DMS114 treated with DMSO at 0.1 percent for 48 hours (cell line): ENCODE measurements around the gene STAM.

Experiments
- DNase-seq: peaks from one replicate; lab custom pipeline; 2025; ENCODE audit not compliant: unreplicated experiment; lab: John Stamatoyannopoulos, UW

STAM gene

GRCh38 chr10:17758200-17758599, 114.2 kb downstream of the STAM start:
- no peak for DNase-seq

GRCh38 chr10:17758896-17759295, 114.9 kb downstream of the STAM start:
- DNase-seq, result no peak

DNA sequence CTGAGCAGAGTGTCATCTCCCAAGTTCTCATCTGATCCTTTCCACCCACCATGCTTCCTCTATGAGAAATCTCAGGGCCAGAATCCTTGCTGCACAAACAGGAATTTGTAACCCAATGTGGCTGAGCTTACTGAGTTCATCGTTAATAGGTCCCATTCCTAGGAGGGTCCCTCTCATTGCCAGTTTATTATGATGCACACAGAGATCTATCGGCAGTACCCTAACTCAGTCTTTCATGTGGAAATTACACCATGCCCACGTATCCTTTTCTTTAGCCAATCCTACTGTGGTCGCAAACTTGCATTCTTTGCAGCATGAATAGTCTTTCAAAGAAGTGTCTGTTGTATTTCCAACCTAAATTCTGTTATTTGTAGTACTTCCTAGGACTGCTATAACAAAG, 120.2 kb downstream of the STAM start:
- DNase-seq, result no peak

DNA sequence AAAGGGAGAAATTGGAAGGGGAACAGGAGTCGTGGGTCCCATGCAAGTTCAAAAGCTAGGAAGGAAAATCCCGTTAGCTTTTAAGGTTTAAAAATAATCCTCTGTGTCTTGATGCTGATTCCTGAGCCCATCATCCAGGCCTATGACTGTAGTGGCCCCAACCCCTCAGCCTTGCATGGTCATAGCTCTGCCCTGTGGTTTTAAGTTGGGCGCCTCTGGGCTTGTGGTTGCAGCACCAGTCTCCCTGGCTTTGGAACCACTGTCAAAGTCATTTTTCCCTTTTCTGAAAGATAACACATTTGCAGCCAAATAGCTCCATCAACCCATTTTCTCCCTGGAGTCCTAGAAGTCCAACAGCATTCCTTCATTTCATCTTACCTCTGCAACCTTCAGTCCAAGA, 121.7 kb downstream of the STAM start:
- no peak for DNase-seq
